HK-2 (cell line): ENCODE data around the gene HOTAIR.

Source experiments
- DNase-seq: peaks from one replicate; pipeline ENCODE4 v3.0.0-alpha.2; 2018; ENCODE audit not compliant: unreplicated experiment

The HOTAIR gene

GRCh38 chr12:53961025-53961761 is 13.6 kb downstream of the HOTAIR start:
- DNase-seq = no peak

- DNase-seq = no peak
These were observed 14.3 kb downstream of the HOTAIR start for GRCh38 chr12:53960187-53961024.

GRCh38 chr12:53959314-53959713 is 15.4 kb downstream of the HOTAIR start:
- DNase-seq = no peak

GRCh38 chr12:53958128-53958527 is 16.6 kb downstream of the HOTAIR start:
- DNase-seq = no peak

GRCh38 chr12:53956914-53957536 is 17.7 kb downstream of the HOTAIR start:
- DNase-seq = no peak

GRCh38 chr12:53956251-53956887 is 18.4 kb downstream of the HOTAIR start:
- DNase-seq = no peak

GRCh38 chr12:53955776-53956250 is 18.9 kb downstream of the HOTAIR start:
- DNase-seq = no peak

- DNase-seq = no peak
These were observed 19.5 kb downstream of the HOTAIR start for GRCh38 chr12:53955036-53955775.

GRCh38 chr12:53954694-53955035 is 20.1 kb downstream of the HOTAIR start, which contains the start of gene HOXC12:
Gene HOXC12 (plus strand): TSS chr12:53954903. CDS start chr12:53954930, 27 bp downstream.
- no peak for DNase-seq

- DNase-seq = no peak
These were observed 20.7 kb downstream of the HOTAIR start for GRCh38 chr12:53953831-53954693.

- DNase-seq = no peak
These were observed 21.7 kb downstream of the HOTAIR start for GRCh38 chr12:53952871-53953734.

- no peak for DNase-seq
These were observed 22.4 kb downstream of the HOTAIR start for GRCh38 chr12:53952335-53952694.

GRCh38 chr12:53951577-53952334 is 23.0 kb downstream of the HOTAIR start:
- DNase-seq = no peak

- DNase-seq = no peak
These were observed 23.8 kb downstream of the HOTAIR start for GRCh38 chr12:53950789-53951576.

GRCh38 chr12:53950437-53950773 is 24.3 kb downstream of the HOTAIR start:
- DNase-seq = no peak

GRCh38 chr12:53949631-53950436 is 24.9 kb downstream of the HOTAIR start:
- DNase-seq = no peak
